Measurements from ENCODE around the gene RASA2. TPM values are rescaled to one million over a fixed set of nuclear protein-coding genes. Genes with fewer than 3 reads are reported as not detected.

The RASA2 gene
- total RNA-seq, 4 donors from 2014 or later, result 12.0 to 45.5 (median 23.3) TPM

DNA sequence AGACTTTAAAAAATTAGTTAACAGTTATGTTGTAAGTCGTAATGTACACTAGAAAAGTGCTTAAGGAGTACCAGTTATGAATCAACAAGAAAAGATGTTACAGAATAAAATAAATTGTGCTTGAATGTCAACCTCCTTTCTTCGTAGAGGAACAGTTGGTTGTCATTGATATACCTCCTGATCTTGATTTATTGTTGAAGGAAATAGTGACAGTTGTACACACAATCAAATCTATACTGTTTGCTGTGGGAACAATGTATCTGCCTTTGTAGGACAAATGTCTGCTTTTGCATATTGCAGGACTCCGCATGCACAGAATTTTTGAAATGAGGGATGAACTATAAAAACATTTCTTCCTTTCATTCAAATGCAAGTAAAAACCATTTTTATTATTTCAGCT lies 19.2 kb downstream of the RASA2 start:
- Histone ChIP-seq H3K27ac (no peak overlapping the region), H3K27me3 (no peaks in the 10 kb centered on the region), H3K9me3 (no peaks in the 10 kb centered on the region), H3K4me3 (replicated peaks in 1 of 3) (no peak overlapping the region), H3K4me1 (no peaks in the 10 kb centered on the region), H3K36me3 (no peaks in the 10 kb centered on the region)
- 96% methylated on average over 3 of the region's 3 CpGs for WGBS, 2 donors
- no peak for DNase-seq
- intact Hi-C loops (cut with DNase I), result no loop called here
- no peak for TF ChIP-seq POLR2A (IDR thresholded peaks at IDR 0.05)
- TF ChIP-seq, protein P1, sequence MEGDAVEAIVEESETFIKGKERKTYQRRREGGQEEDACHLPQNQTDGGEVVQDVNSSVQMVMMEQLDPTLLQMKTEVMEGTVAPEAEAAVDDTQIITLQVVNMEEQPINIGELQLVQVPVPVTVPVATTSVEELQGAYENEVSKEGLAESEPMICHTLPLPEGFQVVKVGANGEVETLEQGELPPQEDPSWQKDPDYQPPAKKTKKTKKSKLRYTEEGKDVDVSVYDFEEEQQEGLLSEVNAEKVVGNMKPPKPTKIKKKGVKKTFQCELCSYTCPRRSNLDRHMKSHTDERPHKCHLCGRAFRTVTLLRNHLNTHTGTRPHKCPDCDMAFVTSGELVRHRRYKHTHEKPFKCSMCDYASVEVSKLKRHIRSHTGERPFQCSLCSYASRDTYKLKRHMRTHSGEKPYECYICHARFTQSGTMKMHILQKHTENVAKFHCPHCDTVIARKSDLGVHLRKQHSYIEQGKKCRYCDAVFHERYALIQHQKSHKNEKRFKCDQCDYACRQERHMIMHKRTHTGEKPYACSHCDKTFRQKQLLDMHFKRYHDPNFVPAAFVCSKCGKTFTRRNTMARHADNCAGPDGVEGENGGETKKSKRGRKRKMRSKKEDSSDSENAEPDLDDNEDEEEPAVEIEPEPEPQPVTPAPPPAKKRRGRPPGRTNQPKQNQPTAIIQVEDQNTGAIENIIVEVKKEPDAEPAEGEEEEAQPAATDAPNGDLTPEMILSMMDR (IDR thresholded peaks at IDR 0.05), result no peak

DNA sequence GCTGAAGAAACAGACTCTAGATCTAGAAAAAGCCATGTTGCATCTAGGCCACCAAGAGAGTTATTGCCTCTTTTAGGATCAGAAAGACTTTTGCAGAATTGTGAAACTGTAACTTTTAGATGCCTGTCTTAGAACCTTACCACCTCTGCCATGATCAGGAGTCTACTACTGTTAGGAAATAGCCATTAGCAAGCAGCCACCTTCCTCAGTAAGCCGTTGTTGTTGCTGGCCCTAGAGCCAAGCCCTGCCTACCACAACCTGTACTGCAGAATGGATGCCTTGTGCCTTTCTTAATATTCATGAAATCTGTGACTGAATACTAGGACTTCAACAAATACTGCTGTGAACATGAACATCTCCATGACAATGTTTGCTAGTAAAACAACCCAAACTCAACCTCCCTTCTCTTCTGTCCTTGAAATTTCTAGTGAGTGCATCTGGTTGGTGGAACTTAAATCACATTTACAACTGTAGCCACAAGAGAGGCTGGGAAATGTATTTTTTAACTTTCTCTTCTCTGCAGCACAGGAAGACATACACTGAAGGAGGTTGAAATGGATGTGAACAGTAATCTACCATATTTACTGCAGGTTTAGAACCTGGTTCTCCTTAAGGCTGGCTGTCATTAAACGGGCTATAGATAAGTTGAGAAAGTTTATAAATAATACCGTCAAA lies 20.7 kb downstream of the RASA2 start:
- DNase-seq, result no peak
- TF ChIP-seq POLR2A (IDR thresholded peaks at IDR 0.05), result no peak
- TF ChIP-seq, protein P1 (IDR thresholded peaks at IDR 0.05), result no peak
- 92 to 93% methylated on average over 3 of the region's 3 CpGs for WGBS, 2 donors
- Histone ChIP-seq H3K27me3 (no peaks in the 10 kb centered on the region), H3K4me1 (no peaks in the 10 kb centered on the region), H3K4me3 (replicated peaks in 1 of 3) (no peak overlapping the region), H3K36me3 (no peaks in the 10 kb centered on the region), H3K9me3 (no peaks in the 10 kb centered on the region), H3K27ac (no peak overlapping the region)
- intact Hi-C loops (cut with DNase I), result no loop called here

DNA sequence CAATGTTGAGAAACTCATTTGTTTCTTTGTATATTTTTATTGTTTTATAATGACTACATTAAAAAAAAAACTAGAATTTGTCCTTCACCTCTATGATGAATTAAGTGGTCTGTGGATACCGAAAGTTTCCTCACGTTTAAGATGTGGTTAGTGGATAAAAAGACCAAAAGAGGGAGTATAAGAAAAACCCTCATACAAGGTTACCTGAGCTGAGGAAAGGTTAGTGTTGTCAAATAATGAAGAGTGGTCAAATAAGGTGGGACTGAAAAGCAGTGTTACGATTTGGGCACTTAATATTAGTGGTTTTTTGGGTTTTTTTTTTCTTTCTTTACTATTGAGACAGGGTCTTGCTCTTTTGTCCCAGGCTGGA lies 21.2 kb downstream of the RASA2 start:
- TF ChIP-seq, protein P1 (IDR thresholded peaks at IDR 0.05), result no peak
- no peak for TF ChIP-seq POLR2A (IDR thresholded peaks at IDR 0.05)

DNA sequence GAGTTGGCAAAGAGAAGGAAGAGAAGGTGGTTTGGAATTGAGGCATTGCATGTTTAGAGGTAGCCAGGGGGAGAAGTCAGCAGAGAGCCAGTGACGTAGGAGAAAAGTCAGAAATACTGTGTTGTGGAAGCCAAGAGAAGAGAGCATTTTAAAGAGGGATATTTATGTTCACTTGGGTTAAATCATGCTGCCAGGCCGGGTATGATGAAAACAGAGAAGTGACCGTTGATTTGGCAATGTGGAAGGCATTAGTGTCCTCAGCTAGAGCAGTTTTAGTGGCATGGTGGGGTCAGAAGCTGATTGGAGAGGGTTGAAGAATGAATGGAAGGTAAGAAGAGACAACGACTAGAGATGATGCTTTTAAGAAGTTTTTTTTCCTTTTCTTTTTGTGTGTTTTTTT lies 24.5 kb downstream of the RASA2 start:
- no peak overlapping the region for H3K27ac ChIP-seq
- no peaks in the 10 kb centered on the region for H3K9me3 ChIP-seq
- WGBS, 2 donors, result 89 to 91% methylated on average over 4 of the region's 4 CpGs
- TF ChIP-seq, protein P1 (IDR thresholded peaks at IDR 0.05), result no peak
- no peak for TF ChIP-seq POLR2A (IDR thresholded peaks at IDR 0.05)
- no peak overlapping the region for H3K4me3 ChIP-seq (replicated peaks in 1 of 3)
- H3K36me3 ChIP-seq, result no peaks in the 10 kb centered on the region
- H3K4me1 ChIP-seq, result no peaks in the 10 kb centered on the region
- DNase-seq, result no peak
- no peaks in the 10 kb centered on the region for H3K27me3 ChIP-seq
- intact Hi-C loops (cut with DNase I), result no loop called here

More for the DNA sequence above, 21.2 kb downstream of the RASA2 start:
- Histone ChIP-seq H3K4me3 (replicated peaks in 1 of 3) (no peak overlapping the region), H3K27ac (no peak overlapping the region), H3K4me1 (no peaks in the 10 kb centered on the region), H3K9me3 (no peaks in the 10 kb centered on the region), H3K27me3 (no peaks in the 10 kb centered on the region), H3K36me3 (no peaks in the 10 kb centered on the region)
- WGBS, 2 donors, result 95 to 96% methylated on average over 3 of the region's 3 CpGs
- intact Hi-C loops (cut with DNase I), result no loop called here
- DNase-seq, result no peak

DNA sequence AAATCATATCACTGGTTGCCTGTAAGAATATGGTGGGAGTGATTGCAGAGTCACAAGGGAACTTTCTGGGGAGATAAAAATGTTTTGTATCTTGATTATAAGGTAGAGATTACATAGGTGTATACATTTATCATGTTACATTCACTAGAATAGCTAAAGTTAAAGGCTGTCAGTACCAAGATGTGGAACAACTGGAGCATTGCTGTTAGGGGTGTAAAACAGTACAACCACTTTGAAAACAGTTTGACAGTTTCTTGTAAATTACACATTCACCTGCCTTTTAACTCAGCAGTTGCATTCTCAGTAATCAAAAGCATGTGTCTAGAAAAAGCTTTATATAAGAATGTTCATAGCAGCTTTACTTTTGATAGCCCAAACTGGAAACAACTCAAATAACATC lies 27.6 kb downstream of the RASA2 start:
- intact Hi-C loops (cut with DNase I), result no loop called here
- H3K27ac ChIP-seq, result no peak overlapping the region
- no peaks in the 10 kb centered on the region for H3K9me3 ChIP-seq
- H3K27me3 ChIP-seq, result no peaks in the 10 kb centered on the region
- TF ChIP-seq, protein P1 (IDR thresholded peaks at IDR 0.05), result no peak
- TF ChIP-seq POLR2A (IDR thresholded peaks at IDR 0.05), result no peak
- peaks cover 9 to 13% of the 10 kb centered on the region in 2 donors for H3K36me3 ChIP-seq
- no peaks in the 10 kb centered on the region for H3K4me1 ChIP-seq
- DNase-seq, result no peak
- no peak overlapping the region for H3K4me3 ChIP-seq (replicated peaks in 1 of 3)
